ENCODE data around the gene MAPK14. TPM values are rescaled to one million over a fixed set of nuclear protein-coding genes. Genes with fewer than 3 reads are reported as not detected.

Gene MAPK14
- total and polyA plus RNA-seq, 7 donors, result 30.8 to 91.1 (median 61.9) TPM

DNA sequence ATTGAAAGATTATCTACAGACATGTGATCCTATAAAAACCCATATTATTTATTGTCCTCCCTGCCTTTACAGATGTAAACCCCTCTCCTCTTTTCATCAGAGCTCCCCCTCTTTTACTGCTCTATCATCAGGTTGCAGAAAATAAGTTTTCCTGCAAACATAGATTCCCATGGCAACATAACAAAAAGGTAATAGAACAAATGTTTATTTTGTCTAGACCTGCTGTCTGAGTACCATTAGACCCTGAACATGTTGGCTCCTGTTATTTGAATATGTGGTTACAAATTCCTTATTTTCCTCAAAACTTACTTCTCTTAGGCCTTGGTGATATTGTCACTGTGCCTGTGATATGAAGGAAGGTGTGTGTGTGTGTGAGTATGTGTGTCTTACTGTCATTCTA, 11.5 kb downstream of the MAPK14 start:
- Histone ChIP-seq H3K9me3 (no peaks in the 10 kb centered on the region), H3K36me3 (no peaks in the 10 kb centered on the region), H3K27ac (no peak overlapping the region), H3K4me1 (peaks cover 0 to 80% (median 53%) of the 10 kb centered on the region in 4 donors), H3K27me3 (no peaks in the 10 kb centered on the region), H3K4me3 (no peak overlapping the region)
- TF ChIP-seq POLR2AphosphoS5 (IDR thresholded peaks at IDR 0.05), result no peak
- TF ChIP-seq POLR2A (IDR thresholded peaks at IDR 0.05), result no peak
- TF ChIP-seq EP300 (IDR thresholded peaks at IDR 0.05), result no peak
- TF ChIP-seq, protein P1, sequence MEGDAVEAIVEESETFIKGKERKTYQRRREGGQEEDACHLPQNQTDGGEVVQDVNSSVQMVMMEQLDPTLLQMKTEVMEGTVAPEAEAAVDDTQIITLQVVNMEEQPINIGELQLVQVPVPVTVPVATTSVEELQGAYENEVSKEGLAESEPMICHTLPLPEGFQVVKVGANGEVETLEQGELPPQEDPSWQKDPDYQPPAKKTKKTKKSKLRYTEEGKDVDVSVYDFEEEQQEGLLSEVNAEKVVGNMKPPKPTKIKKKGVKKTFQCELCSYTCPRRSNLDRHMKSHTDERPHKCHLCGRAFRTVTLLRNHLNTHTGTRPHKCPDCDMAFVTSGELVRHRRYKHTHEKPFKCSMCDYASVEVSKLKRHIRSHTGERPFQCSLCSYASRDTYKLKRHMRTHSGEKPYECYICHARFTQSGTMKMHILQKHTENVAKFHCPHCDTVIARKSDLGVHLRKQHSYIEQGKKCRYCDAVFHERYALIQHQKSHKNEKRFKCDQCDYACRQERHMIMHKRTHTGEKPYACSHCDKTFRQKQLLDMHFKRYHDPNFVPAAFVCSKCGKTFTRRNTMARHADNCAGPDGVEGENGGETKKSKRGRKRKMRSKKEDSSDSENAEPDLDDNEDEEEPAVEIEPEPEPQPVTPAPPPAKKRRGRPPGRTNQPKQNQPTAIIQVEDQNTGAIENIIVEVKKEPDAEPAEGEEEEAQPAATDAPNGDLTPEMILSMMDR (IDR thresholded peaks at IDR 0.05), result no peak
- DNase-seq, result no peak
- intact Hi-C loops (cut with DNase I), result no loop called here

DNA sequence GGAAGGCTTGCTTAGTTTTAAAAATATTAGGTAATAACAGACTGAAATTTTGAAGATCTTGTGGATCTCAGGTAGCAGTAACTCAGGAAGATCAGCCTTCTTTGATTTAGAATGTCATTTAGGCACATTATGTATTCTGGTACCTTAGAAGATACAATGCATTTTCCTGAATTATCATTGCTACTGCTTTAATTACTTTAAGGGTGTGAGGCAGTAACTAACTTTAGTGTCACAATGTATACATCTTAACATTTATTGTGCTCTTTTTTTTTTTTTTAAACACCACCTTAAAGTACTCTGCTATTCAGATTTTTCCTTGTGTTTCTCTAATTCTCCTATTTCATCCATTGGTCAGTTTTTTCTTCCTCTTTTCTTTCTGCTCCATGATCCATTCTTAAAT, 13.3 kb downstream of the MAPK14 start:
- Histone ChIP-seq H3K36me3 (no peaks in the 10 kb centered on the region), H3K27ac (no peak overlapping the region), H3K4me3 (no peak overlapping the region), H3K9me3 (no peaks in the 10 kb centered on the region), H3K27me3 (no peaks in the 10 kb centered on the region), H3K4me1 (peaks cover 0 to 61% (median 35%) of the 10 kb centered on the region in 4 donors)
- intact Hi-C loops (cut with DNase I), result no loop called here
- DNase-seq, result no peak
- TF ChIP-seq POLR2A (IDR thresholded peaks at IDR 0.05), result no peak
- TF ChIP-seq, protein P1 (IDR thresholded peaks at IDR 0.05), result no peak
- no peak for TF ChIP-seq POLR2AphosphoS5 (IDR thresholded peaks at IDR 0.05)
- TF ChIP-seq EP300 (IDR thresholded peaks at IDR 0.05), result no peak

DNA sequence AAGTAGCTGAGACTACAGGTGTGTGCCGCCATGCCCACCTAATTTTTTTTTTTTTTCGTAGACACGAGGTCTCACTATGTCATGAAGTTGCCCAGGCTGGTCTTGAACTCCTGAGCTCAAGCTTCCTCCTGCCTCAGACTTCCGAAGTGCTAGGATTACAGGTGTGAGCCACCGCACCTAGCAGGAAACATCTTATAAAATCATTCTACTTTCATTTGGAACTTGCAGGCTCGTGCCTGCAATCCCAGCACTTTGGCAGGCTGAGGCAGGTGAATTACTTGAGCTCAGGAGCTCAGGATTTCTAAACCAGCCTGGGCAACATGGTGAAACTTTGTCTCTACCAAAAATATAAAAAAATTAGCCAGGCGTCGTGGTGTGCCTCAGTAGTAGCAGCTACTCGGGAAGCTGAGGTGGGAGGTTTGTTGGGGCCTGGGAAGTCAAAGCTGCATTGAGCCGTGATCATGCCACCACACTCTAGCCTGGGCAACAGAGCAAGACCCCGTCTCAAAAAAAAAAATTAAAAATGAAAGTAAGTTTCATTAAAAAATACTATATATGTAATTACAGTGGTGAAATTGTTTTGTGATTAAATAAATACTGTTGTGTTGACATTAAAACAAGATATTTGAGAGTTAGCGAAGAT, 15.1 kb downstream of the MAPK14 start:
- Histone ChIP-seq H3K27ac (no peak overlapping the region), H3K4me3 (no peak overlapping the region), H3K9me3 (no peaks in the 10 kb centered on the region), H3K36me3 (no peaks in the 10 kb centered on the region), H3K4me1 (peaks cover 0 to 59% (median 26%) of the 10 kb centered on the region in 4 donors), H3K27me3 (no peaks in the 10 kb centered on the region)
- TF ChIP-seq, protein P1 (IDR thresholded peaks at IDR 0.05), result no peak
- TF ChIP-seq POLR2A (IDR thresholded peaks at IDR 0.05) (no peak), POLR2AphosphoS5 (IDR thresholded peaks at IDR 0.05) (no peak), EP300 (IDR thresholded peaks at IDR 0.05) (no peak)
- intact Hi-C loops (cut with DNase I), result no loop called here
- WGBS, 2 donors, result 77 to 88% methylated on average over 12 of the region's 12 CpGs
- DNase-seq, result no peak

DNA sequence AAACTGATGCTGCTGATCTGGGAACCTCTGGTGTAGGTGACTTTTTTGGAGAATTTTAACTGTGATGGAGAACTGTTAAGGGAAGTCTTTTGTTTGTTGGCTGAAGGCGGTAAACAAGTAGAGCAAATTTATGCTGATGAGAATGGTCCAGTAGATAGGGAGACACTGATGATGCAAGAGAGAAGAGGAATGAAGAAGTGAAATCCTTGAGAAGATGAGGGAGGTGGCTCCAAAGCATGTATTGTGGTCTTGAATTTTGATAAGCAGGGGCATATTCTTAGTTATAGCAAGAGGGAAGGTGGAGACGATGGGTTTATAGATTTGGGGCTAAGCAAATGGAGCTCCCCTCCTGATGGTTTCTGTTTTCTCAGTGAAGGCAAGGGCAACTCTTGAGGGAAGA, 22.0 kb downstream of the MAPK14 start:
- H3K36me3 ChIP-seq, result no peaks in the 10 kb centered on the region
- TF ChIP-seq POLR2A (IDR thresholded peaks at IDR 0.05) (no peak), POLR2AphosphoS5 (IDR thresholded peaks at IDR 0.05) (no peak), EP300 (IDR thresholded peaks at IDR 0.05) (no peak)
- TF ChIP-seq, protein P1 (IDR thresholded peaks at IDR 0.05), result no peak
- H3K4me1 ChIP-seq, result peaks cover 0 to 57% (median 50%) of the 10 kb centered on the region in 4 donors
- no peak overlapping the region for H3K4me3 ChIP-seq
- no peak overlapping the region for H3K27ac ChIP-seq
- no peaks in the 10 kb centered on the region for H3K9me3 ChIP-seq
- no peaks in the 10 kb centered on the region for H3K27me3 ChIP-seq
- intact Hi-C loops (cut with DNase I), result no loop called here
- 89 to 91% methylated on average over 2 of the region's 2 CpGs for WGBS, 2 donors
- no peak for DNase-seq

DNA sequence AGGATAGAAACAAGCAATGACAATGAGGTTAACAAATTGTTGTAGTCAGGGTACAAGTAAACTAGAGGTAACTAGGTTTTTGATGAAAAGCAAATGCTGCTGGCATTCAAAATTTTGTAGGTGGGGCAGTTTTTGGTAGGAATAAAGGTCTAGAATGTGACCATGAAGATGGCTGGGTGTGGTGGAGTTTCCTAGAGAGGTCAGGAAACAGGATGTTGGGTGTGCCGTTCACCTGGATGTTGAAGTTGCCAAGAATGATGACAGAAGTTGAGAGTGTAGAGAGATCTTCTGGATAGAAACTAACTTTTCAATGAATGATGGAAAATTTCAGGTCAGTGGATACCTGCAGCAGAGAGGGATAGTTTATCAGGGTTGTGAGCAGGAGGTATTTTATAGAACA, 22.7 kb downstream of the MAPK14 start:
- WGBS, 2 donors, result 5 to 28% methylated on average over 1 of the region's 1 CpG

More for the DNA sequence above, 22.7 kb downstream of the MAPK14 start:
- H3K9me3 ChIP-seq, result no peaks in the 10 kb centered on the region
- H3K4me1 ChIP-seq, result peaks cover 0 to 64% (median 57%) of the 10 kb centered on the region in 4 donors
- no peak overlapping the region for H3K4me3 ChIP-seq
- H3K27me3 ChIP-seq, result no peaks in the 10 kb centered on the region
- no peak overlapping the region for H3K27ac ChIP-seq
- TF ChIP-seq EP300 (IDR thresholded peaks at IDR 0.05) (no peak), POLR2AphosphoS5 (IDR thresholded peaks at IDR 0.05) (no peak), POLR2A (IDR thresholded peaks at IDR 0.05) (no peak)
- TF ChIP-seq, protein P1 (IDR thresholded peaks at IDR 0.05), result no peak
- no peak for DNase-seq
- no peaks in the 10 kb centered on the region for H3K36me3 ChIP-seq
- intact Hi-C loops (cut with DNase I), result no loop called here
